ENCODE data around the gene SMYD3. TPM values are rescaled to one million over a fixed set of nuclear protein-coding genes. Genes with fewer than 3 reads are reported as not detected.
A peak's percentile ranks its signal among the peaks of the same experiment; 100 is the strongest.

Gene SMYD3
- total and polyA plus RNA-seq, 9 of the 15 experiments (the other 6 are each of a cell fraction or from before 2014, with no cell fraction given), result 128 to 440 (median 197) TPM

GRCh38 chr1:246165826-246166709 is 341.0 kb downstream of the SMYD3 start (continued):
- TF ChIP-seq, protein P1, sequence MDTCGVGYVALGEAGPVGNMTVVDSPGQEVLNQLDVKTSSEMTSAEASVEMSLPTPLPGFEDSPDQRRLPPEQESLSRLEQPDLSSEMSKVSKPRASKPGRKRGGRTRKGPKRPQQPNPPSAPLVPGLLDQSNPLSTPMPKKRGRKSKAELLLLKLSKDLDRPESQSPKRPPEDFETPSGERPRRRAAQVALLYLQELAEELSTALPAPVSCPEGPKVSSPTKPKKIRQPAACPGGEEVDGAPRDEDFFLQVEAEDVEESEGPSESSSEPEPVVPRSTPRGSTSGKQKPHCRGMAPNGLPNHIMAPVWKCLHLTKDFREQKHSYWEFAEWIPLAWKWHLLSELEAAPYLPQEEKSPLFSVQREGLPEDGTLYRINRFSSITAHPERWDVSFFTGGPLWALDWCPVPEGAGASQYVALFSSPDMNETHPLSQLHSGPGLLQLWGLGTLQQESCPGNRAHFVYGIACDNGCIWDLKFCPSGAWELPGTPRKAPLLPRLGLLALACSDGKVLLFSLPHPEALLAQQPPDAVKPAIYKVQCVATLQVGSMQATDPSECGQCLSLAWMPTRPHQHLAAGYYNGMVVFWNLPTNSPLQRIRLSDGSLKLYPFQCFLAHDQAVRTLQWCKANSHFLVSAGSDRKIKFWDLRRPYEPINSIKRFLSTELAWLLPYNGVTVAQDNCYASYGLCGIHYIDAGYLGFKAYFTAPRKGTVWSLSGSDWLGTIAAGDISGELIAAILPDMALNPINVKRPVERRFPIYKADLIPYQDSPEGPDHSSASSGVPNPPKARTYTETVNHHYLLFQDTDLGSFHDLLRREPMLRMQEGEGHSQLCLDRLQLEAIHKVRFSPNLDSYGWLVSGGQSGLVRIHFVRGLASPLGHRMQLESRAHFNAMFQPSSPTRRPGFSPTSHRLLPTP (IDR thresholded peaks at IDR 0.05; ENCODE audit: borderline replicate concordance, extremely low read depth, insufficient read length), result no peak
- TF ChIP-seq CBX5 (IDR thresholded peaks at IDR 0.05; ENCODE audit: borderline replicate concordance, low read depth), result no peak
- TF ChIP-seq, protein P2, sequence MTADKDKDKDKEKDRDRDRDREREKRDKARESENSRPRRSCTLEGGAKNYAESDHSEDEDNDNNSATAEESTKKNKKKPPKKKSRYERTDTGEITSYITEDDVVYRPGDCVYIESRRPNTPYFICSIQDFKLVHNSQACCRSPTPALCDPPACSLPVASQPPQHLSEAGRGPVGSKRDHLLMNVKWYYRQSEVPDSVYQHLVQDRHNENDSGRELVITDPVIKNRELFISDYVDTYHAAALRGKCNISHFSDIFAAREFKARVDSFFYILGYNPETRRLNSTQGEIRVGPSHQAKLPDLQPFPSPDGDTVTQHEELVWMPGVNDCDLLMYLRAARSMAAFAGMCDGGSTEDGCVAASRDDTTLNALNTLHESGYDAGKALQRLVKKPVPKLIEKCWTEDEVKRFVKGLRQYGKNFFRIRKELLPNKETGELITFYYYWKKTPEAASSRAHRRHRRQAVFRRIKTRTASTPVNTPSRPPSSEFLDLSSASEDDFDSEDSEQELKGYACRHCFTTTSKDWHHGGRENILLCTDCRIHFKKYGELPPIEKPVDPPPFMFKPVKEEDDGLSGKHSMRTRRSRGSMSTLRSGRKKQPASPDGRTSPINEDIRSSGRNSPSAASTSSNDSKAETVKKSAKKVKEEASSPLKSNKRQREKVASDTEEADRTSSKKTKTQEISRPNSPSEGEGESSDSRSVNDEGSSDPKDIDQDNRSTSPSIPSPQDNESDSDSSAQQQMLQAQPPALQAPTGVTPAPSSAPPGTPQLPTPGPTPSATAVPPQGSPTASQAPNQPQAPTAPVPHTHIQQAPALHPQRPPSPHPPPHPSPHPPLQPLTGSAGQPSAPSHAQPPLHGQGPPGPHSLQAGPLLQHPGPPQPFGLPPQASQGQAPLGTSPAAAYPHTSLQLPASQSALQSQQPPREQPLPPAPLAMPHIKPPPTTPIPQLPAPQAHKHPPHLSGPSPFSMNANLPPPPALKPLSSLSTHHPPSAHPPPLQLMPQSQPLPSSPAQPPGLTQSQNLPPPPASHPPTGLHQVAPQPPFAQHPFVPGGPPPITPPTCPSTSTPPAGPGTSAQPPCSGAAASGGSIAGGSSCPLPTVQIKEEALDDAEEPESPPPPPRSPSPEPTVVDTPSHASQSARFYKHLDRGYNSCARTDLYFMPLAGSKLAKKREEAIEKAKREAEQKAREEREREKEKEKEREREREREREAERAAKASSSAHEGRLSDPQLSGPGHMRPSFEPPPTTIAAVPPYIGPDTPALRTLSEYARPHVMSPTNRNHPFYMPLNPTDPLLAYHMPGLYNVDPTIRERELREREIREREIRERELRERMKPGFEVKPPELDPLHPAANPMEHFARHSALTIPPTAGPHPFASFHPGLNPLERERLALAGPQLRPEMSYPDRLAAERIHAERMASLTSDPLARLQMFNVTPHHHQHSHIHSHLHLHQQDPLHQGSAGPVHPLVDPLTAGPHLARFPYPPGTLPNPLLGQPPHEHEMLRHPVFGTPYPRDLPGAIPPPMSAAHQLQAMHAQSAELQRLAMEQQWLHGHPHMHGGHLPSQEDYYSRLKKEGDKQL (CRISPR knock-in tag; IDR thresholded peaks at IDR 0.05; ENCODE audit: borderline replicate concordance), result no peak
- no peak for TF ChIP-seq NR4A1 (CRISPR knock-in tag; IDR thresholded peaks at IDR 0.05)
- TF ChIP-seq NR4A1 (tag; IDR thresholded peaks at IDR 0.05), result peak; percentile 49; the same call in 1 of the 2 replicates
- TF ChIP-seq SIN3B (IDR thresholded peaks at IDR 0.05; ENCODE audit: low read depth), result no peak
- peak; percentile 62 for TF ChIP-seq ZNF316 (IDR thresholded peaks at IDR 0.05)
- TF ChIP-seq PHB (CRISPR knock-in tag; IDR thresholded peaks at IDR 0.05), result 0 out of 2 replicates have a peak, but pooled peaks have one; percentile 50
- no peak for TF ChIP-seq CBFB (CRISPR knock-in tag; IDR thresholded peaks at IDR 0.05)
- no peak for TF ChIP-seq ZNF436 (CRISPR knock-in tag; IDR thresholded peaks at IDR 0.05)
- 0 out of 2 replicates have a peak, but pooled peaks have one; percentile 31 for TF ChIP-seq E2F3 (CRISPR knock-in tag; IDR thresholded peaks at IDR 0.05)
- no peak for TF ChIP-seq SETDB1 (IDR thresholded peaks at IDR 0.05; ENCODE audit: low read length)
- TF ChIP-seq ZBED1 (IDR thresholded peaks at IDR 0.05), result no peak
- no peak for TF ChIP-seq ZNF174 (CRISPR knock-in tag; IDR thresholded peaks at IDR 0.05)
- TF ChIP-seq ZNF274 (IDR thresholded peaks at IDR 0.05; ENCODE audit: borderline replicate concordance, low read depth, low read length), result no peak
- peak; percentile 66 for TF ChIP-seq ARID1B (IDR thresholded peaks at IDR 0.05)
- TF ChIP-seq FOXP4 (CRISPR knock-in tag; IDR thresholded peaks at IDR 0.05; ENCODE audit: borderline replicate concordance), result no peak

Measured in K562 (cell line).